Activated CD4-positive, alpha-beta T cell treated with anti-CD3 and anti-CD28 coated beads, Interleukin-2, amount 50 U/mL, for 1 hour (primary cell): ENCODE measurements around the gene YY2.

Experiments used
- DNase-seq: peaks from one replicate; pipeline ENCODE4 v3.0.0-alpha.2; 2020

Gene YY2

GRCh38 chrX:21881881-21882574, 26.2 kb downstream of the YY2 start:
- DNase-seq: no peak

GRCh38 chrX:21883258-21883657, 27.5 kb downstream of the YY2 start:
- DNase-seq: no peak

- DNase-seq: no peak
Observed at GRCh38 chrX:21885568-21885967, 29.8 kb downstream of the YY2 start.

- DNase-seq: no peak
Observed at GRCh38 chrX:21905313-21905712, 49.5 kb downstream of the YY2 start.

GRCh38 chrX:21905953-21906352, 50.2 kb downstream of the YY2 start:
- DNase-seq: no peak

GRCh38 chrX:21907260-21907659, 51.5 kb downstream of the YY2 start:
- DNase-seq: no peak
